NCI-H774 (cell line): ENCODE results near the gene SLC29A1.

Experiments used
- DNase-seq: peaks from one replicate; lab custom pipeline; 2025; lab: John Stamatoyannopoulos, UW

Gene SLC29A1

GRCh38 chr6:44237021-44237812 is 13.8 kb downstream of the SLC29A1 start:
- DNase-seq = peak; percentile 88

GRCh38 chr6:44237813-44238433 is 14.5 kb downstream of the SLC29A1 start:
- peak; percentile 40 for DNase-seq

GRCh38 chr6:44238687-44239350 is 15.4 kb downstream of the SLC29A1 start:
- DNase-seq = no peak

GRCh38 chr6:44243345-44243744 is 19.9 kb downstream of the SLC29A1 start:
- DNase-seq = no peak

GRCh38 chr6:44245391-44245911 is 22.1 kb downstream of the SLC29A1 start:
- DNase-seq = no peak

- peak; percentile 94 for DNase-seq
These were observed 22.7 kb downstream of the SLC29A1 start for GRCh38 chr6:44245912-44246662.

- peak; percentile 97 for DNase-seq
These were observed 23.4 kb downstream of the SLC29A1 start, which contains the start of gene HSP90AB1 for GRCh38 chr6:44246663-44247337. Gene HSP90AB1 (plus strand): TSS chr6:44247101. CDS start chr6:44248630, 1,529 bp downstream.

- peak; percentile 35 for DNase-seq
These were observed 24.2 kb downstream of the SLC29A1 start for GRCh38 chr6:44247338-44248302.

- DNase-seq = no peak
These were observed 25.2 kb downstream of the SLC29A1 start for GRCh38 chr6:44248579-44248978.

GRCh38 chr6:44249082-44249748 is 25.8 kb downstream of the SLC29A1 start:
- DNase-seq = no peak

GRCh38 chr6:44250067-44250717 is 26.8 kb downstream of the SLC29A1 start:
- DNase-seq = no peak

GRCh38 chr6:44250718-44251123 is 27.3 kb downstream of the SLC29A1 start:
- no peak for DNase-seq

- no peak for DNase-seq
These were observed 28.5 kb downstream of the SLC29A1 start for GRCh38 chr6:44251576-44252524.

GRCh38 chr6:44253307-44254101 is 30.1 kb downstream of the SLC29A1 start:
- no peak for DNase-seq

- DNase-seq = no peak
These were observed 31.1 kb downstream of the SLC29A1 start for GRCh38 chr6:44254191-44255104.
